DMS53 treated with DMSO at 0.1 percent for 48 hours (cell line): ENCODE results near the gene PRKAR1B.

Experiments
- DNase-seq: peaks from one replicate; lab custom pipeline; 2025; ENCODE audit not compliant: unreplicated experiment; lab: John Stamatoyannopoulos, UW

The PRKAR1B gene

GRCh38 chr7:527723-528122 lies 199.4 kb downstream of the PRKAR1B start:
- no peak for DNase-seq

DNA sequence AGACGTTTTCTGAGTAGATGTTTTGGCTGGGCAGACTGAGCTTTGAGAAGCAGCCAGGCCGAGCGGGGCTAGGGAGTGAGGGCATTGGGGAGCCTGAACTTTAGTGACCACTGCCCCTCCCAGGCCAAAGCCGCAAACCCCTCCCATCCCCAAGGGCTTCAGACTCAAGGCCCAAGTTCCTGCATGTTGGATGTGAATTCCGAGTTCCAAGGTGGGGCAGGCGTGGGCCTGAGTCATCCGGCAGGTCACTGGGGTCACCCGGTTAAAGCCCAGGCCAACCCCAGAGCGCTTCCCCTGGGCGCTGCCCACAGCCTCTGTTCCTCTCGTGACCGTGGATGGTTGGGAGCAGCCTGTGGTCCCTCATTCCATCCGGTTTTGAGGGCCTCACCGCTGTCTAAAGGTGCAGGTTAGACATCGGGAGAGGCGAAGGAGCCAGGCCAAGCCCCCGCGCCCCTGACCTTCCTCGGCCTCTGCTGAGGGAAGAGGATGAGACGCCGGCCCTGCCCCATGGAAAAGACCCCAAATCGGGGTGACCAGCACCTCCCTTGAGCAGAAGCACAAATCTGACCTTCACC lies 200.5 kb downstream of the PRKAR1B start:
- no peak for DNase-seq

DNA sequence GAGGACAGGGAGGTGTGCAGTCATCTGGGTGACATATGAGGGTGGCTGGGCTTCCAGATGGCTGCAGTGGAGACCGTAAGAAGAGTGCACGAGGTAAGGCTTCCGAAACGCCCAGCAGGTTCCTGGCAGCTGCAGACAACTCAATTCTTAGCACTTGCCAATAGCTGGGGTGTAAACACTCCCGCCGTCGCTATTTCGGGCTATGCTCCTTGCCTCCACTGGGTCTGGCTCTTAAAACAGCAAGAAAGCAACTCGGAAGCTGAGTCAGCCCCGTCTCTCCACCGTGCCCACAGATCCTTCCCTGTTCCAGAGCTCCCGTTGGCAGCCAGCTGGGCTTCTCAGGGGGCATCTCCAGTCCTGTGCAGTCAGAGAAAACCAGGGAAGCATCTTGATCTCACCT lies 201.3 kb downstream of the PRKAR1B start:
- no peak for DNase-seq

GRCh38 chr7:524800-525199 lies 202.3 kb downstream of the PRKAR1B start:
- DNase-seq, result no peak

DNA sequence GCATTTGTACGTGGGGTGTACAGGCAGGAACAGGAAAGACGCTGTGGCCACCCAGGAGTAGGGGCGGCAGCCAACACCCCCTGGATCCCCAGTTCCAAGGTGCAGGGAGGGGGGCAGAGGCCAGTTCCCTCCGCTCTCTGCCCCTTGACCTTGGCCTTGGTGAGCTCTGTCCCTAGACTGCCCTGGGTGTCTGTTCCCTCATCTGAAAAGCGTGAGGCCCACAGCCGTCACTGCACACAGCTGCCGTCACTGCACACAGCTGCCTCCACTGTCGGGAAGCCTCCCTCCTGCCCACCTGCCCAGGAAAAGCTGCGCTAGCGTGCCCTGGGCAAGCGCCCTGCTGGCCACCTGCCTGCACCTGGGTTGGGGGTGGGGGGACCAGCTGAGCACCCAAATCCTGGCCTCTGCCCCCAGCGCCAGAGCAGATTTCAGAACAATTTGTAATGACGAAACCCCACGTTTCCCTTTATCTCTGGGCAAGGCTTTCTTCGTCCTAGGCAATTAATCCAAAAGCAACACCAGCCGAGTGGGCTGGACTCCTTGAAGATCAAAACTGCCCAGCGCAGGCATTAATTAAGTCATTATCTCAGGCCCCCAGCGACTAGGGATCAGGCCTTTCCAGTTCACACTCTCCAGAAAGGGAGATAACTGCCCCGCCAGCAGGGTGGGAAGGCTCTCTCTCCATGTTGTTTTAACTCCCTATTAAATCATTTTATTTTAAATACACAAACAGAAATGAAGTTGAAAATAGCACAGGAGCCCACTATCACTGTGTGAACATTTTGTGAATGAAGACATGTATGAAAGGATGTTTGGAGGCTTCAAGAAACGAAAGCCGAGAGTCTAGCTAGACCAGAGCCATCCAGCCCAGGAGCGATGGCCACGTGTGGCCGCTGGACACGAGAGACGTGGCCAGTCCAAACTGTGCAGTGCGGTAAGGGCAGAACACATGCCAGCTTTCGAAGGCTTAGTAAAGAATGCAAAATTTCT lies 203.4 kb downstream of the PRKAR1B start:
- no peak for DNase-seq

DNA sequence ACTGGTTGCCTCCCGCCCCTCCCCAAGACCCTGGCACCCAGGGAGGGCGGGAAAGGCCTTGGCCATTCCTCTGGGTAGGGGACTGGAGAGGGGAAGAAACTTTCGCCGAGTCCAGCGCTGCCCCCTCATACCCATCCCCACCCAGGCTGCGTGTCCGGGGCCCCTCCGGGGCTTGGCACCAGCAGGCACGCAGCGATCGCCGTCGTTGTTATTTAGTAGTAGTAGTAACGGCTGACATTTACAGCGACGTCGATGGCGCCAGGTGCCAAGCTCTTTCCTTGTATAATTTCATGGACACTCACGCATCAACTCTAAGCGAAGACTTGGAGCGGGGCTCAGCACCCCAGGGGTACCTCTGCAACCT lies 204.1 kb downstream of the PRKAR1B start:
- DNase-seq, result no peak

DNA sequence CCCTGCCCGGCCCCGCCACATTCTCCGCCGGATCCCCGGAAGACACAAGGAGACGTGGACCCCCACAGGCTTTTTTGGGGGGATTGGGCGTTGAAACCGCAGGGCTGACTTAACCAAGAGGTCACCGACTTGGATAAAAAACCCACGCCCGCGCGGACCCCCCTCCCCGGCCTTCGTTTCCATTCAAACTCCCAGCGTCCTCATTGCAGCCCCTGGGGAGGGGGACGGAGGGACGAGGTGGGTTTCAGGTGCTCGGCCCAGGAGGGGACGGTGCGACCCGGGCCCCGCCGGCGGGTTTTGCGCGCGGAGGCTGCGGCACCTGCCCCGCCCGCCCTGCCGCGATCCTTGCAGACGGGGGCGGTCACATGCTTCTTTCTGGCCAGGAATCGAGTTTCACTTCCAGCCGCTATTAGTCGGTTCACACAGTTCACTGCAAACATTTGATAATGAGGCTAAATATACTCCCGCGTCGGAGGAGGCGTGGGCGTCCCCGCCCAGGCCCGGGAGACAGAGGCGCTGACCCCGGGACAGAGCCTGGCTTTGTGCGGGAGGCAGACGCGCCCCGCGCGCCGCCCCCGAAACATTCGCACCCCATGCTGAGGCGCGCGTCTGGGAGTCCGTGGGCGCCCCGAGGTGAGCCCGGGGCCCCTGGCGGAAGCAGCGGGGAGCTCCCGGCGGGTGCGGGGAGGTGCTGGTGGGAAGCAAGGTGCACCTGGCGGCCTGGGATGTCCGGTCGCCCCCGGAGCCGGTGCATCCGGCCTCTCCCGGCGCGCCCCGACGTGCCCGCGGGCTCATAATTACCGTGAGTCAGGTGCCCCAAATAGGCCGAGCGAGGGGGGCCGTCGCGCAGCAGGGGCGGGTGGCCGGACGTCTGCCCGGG lies 204.8 kb downstream of the PRKAR1B start:
- no peak for DNase-seq

DNA sequence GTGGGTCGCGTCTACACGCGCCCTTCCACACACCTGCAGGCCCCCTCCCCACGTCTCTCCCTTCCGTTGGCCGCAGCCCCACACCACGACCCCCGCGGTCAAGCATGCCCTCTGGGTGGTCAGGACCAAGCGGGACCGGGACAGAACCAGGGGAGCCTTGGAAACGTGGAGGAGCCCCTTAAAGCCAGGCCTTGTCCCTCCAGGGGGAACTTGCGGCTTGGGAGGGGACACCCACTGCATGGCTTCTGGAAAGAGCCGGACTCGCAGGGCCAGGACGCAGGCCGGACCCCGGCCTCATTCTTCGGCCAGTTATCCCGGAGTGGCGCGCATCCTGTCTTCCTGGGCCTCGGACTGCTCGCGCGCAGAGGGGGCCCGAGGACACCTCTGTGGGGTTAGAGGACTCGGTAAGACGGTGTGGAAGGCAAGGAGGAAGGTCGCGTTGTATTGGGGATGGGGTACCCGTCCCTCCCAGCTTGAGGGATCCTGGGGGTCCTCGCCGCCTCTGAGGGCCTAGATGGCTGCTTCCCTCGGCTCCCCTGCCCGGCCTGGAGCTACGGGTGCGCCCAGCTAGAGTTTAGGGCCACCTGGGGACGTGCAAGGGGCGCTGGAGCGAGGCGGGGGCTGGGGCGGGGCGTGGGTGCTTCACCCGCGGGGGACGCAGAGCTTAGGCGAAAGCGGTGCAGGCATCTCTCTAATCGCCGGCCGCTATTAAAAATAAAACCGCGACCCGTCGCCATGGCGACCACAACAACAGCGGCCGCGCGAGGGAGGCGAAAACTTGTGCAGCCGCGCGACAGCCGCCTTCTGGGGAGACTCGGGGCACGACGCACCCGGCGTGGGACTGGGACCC lies 205.6 kb downstream of the PRKAR1B start:
- DNase-seq, result no peak

DNA sequence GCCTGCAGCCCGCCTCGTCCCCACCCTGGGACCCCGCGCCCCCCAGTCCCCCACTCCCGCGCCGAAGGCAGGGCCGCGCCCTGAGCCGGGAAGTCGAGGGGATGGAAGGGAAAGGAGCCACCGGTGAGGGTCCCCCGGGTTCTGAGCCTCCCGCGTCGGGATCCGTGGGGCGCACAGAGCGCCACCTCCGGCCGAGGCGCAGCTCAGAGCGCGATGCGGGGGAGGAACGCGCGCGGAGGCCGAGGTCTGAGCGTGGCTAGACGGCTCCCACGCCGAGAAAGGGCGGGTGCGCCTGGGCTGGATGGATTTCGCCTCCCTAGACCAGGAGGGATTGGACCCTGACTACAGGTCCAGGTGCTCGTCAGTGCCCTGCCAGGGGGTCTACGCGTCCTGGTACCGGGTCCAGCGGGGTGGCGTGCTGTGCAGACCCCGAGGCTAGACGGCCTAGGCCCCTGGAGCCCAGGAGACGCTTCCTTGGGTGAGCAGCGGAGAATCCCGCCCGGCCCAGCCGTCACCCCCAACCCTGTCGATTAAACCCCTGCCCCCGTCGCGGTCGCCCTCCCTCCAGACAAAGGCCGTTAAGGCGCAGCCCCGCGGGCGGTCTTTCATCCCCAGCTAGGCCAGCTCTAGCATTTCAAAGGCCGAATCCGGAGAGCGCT lies 206.4 kb downstream of the PRKAR1B start:
- DNase-seq, result no peak

DNA sequence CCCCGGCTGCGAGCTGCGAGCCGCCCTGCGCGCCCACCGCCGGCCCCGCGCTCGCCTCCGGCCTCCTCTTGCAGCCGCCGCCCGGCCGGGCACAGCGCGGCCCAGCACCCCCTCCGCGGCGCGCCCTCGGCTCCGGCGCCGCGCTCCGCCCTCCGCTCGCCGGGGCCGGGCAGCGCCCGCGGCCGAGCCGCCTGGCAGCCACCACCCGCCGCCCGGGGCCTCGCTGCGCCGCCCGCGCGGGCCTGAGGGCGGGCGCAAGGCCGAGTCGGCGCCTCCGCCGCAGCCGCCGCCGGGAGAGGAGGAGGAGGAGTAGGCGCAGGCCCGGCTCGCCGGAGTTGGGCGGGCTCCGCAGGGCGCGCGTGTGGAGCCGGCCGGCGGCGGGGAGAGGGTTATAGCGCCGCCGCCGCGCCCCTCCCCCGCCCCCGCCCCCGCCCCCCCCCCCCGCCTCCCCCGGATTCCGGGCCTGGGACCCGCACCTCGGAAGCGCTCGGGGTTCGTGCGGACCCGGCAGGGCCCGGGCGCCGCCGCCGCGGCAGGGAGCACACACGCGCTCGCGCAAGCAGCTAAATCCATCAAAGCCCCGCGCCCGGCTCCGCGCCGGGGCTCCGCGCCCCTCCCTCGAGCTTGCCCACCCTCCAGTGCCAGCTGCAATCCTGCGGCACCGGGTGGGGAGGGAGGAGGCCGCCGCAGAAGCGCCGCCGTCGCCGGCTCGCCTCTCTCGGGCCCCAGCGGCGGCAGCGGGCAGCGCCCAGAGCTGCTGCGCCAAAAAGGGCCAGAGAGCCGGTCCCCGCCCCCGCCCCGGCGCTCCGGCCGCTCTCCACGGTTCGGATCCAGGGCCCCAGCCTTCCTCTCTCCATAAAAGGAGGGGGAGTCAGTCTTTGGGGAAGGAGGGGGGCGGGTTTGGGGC lies 207.3 kb downstream of the PRKAR1B start, which contains the start of gene PDGFA:
PDGFA (minus strand) TSS at position 363 of the 907 bp plus-strand sequence. CDS start 845 bp downstream, outside the sequence.
- DNase-seq, result no peak

DNA sequence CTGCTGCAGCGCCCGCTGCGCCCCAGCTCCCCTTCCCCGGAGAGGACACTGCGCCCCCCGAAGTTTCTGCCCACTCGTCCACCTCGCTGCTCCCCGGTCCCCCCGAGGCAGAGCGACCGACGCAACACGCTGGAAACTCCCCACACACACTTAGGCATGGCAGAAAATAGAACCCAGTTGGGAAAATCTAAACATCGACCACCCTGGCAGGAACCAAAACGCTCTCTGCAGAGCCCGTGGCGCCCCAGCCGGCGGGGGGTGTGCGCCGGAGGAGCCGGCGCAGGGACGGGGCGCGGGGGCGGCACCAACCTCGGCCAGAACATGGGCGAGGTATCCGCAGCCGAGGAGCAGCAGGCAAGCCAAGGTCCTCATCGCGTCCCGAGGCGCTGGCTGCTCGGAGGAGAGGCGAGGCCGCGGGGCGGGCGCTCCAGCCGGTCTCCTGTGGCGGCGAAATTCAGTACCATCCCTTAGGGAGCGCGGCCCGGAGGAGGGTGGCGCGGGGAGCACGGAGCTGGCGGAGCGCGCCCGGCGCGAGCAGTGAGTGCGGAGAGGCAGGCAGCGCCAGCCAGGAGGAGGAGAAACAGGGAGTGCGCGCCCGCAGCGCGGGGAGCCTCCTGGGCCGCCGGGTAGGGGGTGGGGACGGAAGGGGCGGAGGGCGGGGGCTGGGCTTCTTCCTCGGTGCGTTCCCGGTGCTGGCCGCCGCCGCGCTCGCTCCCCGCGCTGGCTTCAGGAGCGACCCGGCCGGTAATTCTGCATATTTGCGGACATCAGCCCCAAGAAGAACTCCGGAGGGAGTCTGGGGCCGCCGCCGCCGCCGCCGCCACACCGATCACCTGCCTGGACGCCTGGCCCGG lies 208.2 kb downstream of the PRKAR1B start:
- peak; percentile 56 for DNase-seq

GRCh38 chr7:517774-518629 lies 209.1 kb downstream of the PRKAR1B start:
- DNase-seq, result no peak

DNA sequence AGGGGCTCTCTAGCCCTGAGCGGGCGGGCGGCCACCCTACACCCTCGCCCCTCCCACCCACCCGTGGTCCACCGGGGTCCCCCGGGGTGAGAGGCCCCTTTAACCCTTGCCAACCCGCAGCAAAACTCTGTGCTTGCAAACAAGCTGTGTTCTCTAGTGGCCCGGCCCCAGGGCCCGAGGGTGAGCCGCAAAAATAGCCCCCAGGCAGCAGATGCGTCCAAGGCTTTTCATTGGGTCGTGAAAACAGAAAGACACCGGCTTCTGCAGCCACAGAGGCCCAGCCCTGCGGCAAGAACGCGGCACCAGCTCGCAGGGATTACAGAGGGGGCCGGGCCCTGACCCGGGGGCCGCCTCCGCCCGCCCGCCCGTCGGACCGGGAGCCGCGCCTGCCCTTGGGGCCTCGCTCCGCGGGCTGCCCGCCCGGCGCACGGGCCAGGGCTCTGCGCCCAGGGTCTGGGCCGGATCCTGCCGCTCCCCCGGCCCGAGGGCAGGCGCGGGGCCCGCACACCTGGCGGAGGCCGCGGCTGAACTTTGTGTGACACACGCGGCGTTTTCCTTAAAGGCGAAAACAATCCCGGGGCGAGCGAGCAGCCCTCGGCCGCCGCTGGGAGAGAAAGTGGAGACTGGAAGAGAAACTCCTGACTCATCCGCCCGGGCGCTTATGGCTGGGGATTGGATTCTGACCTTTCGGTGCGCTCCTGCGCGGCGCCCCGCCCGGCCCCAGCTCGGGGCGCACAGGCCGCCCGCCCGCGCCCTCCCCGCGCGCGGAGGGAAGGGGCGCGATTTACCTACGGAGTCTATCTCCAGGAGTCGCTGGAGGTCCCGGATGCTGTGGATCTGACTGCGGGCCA lies 210.2 kb downstream of the PRKAR1B start:
- DNase-seq, result no peak

- DNase-seq, result no peak
Observed at GRCh38 chr7:516216-516605, 210.9 kb downstream of the PRKAR1B start.

- no peak for DNase-seq
Observed at GRCh38 chr7:515628-516027, 211.5 kb downstream of the PRKAR1B start.
